ENCODE results near the gene DUSP22. TPM values are rescaled to one million over a fixed set of nuclear protein-coding genes. Genes with fewer than 3 reads are reported as not detected.

The DUSP22 gene
- total and polyA plus RNA-seq, 2 of the 8 experiments (the other 6 are each of a cell fraction or from before 2014, with no cell fraction given) = 15.5 to 32.4 TPM

DNA sequence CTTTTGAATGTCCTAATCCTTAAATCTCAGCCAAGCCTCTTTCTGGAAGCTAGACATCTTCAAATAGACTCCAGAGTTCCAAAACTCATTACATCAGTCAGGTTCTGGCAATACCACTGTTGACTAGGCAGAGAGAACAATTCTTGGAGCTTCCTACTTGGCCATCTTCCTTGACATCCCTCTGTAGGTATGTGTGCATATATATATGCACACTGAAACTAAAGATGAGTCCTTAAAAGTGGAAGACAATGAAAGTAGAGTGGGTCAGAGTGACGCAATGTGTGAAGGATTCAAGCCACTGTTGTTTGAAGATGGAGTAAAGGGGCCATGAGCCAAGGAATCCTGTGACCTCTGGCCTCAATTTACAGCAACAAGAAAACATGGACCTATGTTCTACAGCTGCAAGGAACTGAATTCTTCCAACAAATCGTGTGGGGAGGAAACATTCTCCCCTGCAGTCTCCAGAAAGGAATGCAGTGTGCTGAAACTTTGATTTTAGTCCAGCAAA lies 18.7 kb upstream of the DUSP22 start:
- H4K20me1 ChIP-seq (replicated peaks in 1 of 2; ENCODE audit: control insufficient read depth in 1 of 2, insufficient read depth in 2 of 2, low read length in 2 of 2) = no peaks in the 10 kb centered on the region
- H3K9ac ChIP-seq (replicated peaks in 1 of 4; ENCODE audit: extremely low read depth in 1 of 4, low read depth in 3 of 4, low read length in 3 of 4) = no peak overlapping the region
- H2BK15ac ChIP-seq (ENCODE audit: low read length) = no peak overlapping the region
- no peak overlapping the region for H3K56ac ChIP-seq (replicated peaks; ENCODE audit: insufficient read length, low read depth, low read length)
- no peak overlapping the region for H3K4me2 ChIP-seq (ENCODE audit: insufficient read depth in 1 of 2, low read depth in 2 of 2, low read length in 2 of 2)
- H3K18ac ChIP-seq (ENCODE audit: extremely low read depth, low read length) = no peak overlapping the region
- H3K23ac ChIP-seq (ENCODE audit: insufficient read length) = no peak overlapping the region
- H3K9me3 ChIP-seq (ENCODE audit: insufficient read depth in 2 of 2, low read depth in 1 of 2, low read length in 1 of 2) = peaks cover 18 to 23% of the 10 kb centered on the region in 2 experiments
- H2AK5ac ChIP-seq (ENCODE audit: low read depth, low read length) = no peak overlapping the region
- ChIA-PET POLR2A (ENCODE audit: partially characterized antibody) (no interaction called here), CTCF (ENCODE audit: partially characterized antibody) (interaction anchor here (0.6 to 1.2 kb wide), 2 partner anchors 29 to 43 kb away, joined by 3 read pairs; no protein-coding TSS in a partner anchor)
- no peak overlapping the region for H2BK12ac ChIP-seq (ENCODE audit: low read depth, low read length)
- no peak overlapping the region for H3K14ac ChIP-seq (ENCODE audit: insufficient read length)
- H4K8ac ChIP-seq (ENCODE audit: extremely low read depth, insufficient read depth, low read length) = no peak overlapping the region
- TF ChIP-seq ASH2L (IDR thresholded peaks at IDR 0.05; ENCODE audit: low read length) (no peak), CBX5 (IDR thresholded peaks at IDR 0.05; ENCODE audit: low read depth, low read length) (no peak), BCL11A (IDR thresholded peaks at IDR 0.05; ENCODE audit: low read depth in 2 of 2, low read length in 2 of 2) (no peak), CEBPB (IDR thresholded peaks at IDR 0.05; ENCODE audit: low read depth, low read length) (0 out of 2 replicates have a peak, but pooled peaks have one; percentile 36), SRF (IDR thresholded peaks at IDR 0.05; ENCODE audit: low read depth, low read length) (no peak), TAF1 (IDR thresholded peaks at IDR 0.05; ENCODE audit: low read depth, low read length) (no peak), KDM4A (IDR thresholded peaks at IDR 0.05; ENCODE audit: low read depth, low read length, severe bottlenecking) (no peak), RXRA (IDR thresholded peaks at IDR 0.05; ENCODE audit: insufficient read depth, low read depth, low read length) (no peak), RBBP5 (IDR thresholded peaks at IDR 0.05; ENCODE audit: borderline replicate concordance, low read depth, low read length) (no peak)
- H2BK120ac ChIP-seq (replicated peaks; ENCODE audit: low read depth, low read length) = no peak overlapping the region
- no peaks in the 10 kb centered on the region for H3K79me2 ChIP-seq (ENCODE audit: control insufficient read depth in 1 of 2, insufficient read depth in 2 of 2, low read length in 2 of 2)
- peak; percentile 71 for FAIRE-seq
- WGBS, 2 experiments (ENCODE audit: extremely low coverage in 1 of 2, insufficient coverage in 1 of 2, insufficient read length in 1 of 2, insufficient replicate concordance in 2 of 2, low coverage in 1 of 2, low lambda C conversion rate in 2 of 2, missing lambda C conversion rate in 1 of 2) = 64% methylated on average over 2 of the region's 2 CpGs; no CpG with 5 or more reads in 1 of the 2 experiments
- H2BK5ac ChIP-seq (ENCODE audit: low read depth, low read length) = no peak overlapping the region
- H3K27me3 ChIP-seq (replicated peaks in 1 of 4; ENCODE audit: control insufficient read depth in 3 of 4, extremely low read depth in 1 of 4, insufficient read depth in 3 of 4, low read length in 3 of 4) = no peaks in the 10 kb centered on the region
- no peak overlapping the region for H3K4me3 ChIP-seq (ENCODE audit: extremely low read depth in 1 of 4, insufficient read depth in 2 of 4, low read depth in 3 of 4, low read length in 4 of 4)
- no peaks in the 10 kb centered on the region for H3K23me2 ChIP-seq (ENCODE audit: low read depth, low read length)
- H3K36me3 ChIP-seq (ENCODE audit: control insufficient read depth in 2 of 4, insufficient read depth in 4 of 4, low read length in 3 of 4) = no peaks in the 10 kb centered on the region
- no peaks in the 10 kb centered on the region for H3K4me1 ChIP-seq (replicated peaks in 1 of 4; ENCODE audit: control insufficient read depth in 3 of 4, insufficient read depth in 4 of 4, low read length in 3 of 4)
- H3K27ac ChIP-seq (ENCODE audit: low read depth, low read length) = no peak overlapping the region
- H4K5ac ChIP-seq (ENCODE audit: insufficient read length, low read depth, low read length) = no peak overlapping the region
- no peak overlapping the region for H3K4ac ChIP-seq (replicated peaks; ENCODE audit: insufficient read length, low read depth, low read length)
- H2AFZ ChIP-seq (ENCODE audit: low read length) = no peak overlapping the region
- no peak overlapping the region for H4K91ac ChIP-seq (replicated peaks; ENCODE audit: insufficient read length, low read length)
- H2BK20ac ChIP-seq (ENCODE audit: low read length) = no peak overlapping the region
- DNase-seq (ENCODE audit: low read depth in 1 of 2, low spot score in 2 of 2) = no peak
- no peaks in the 10 kb centered on the region for H3K79me1 ChIP-seq (ENCODE audit: low read depth, low read length)
